ENCODE measurements around the gene FAM186B. TPM values are rescaled to one million over a fixed set of nuclear protein-coding genes. Genes with fewer than 3 reads are reported as not detected.
A peak's percentile ranks its signal among the peaks of the same experiment; 100 is the strongest.
"Not testable (repeated sequence)": the region's sequence is repeated elsewhere in the genome, so short reads cannot be mapped to it uniquely, and the experiment has no call there.

Gene FAM186B, protein sequence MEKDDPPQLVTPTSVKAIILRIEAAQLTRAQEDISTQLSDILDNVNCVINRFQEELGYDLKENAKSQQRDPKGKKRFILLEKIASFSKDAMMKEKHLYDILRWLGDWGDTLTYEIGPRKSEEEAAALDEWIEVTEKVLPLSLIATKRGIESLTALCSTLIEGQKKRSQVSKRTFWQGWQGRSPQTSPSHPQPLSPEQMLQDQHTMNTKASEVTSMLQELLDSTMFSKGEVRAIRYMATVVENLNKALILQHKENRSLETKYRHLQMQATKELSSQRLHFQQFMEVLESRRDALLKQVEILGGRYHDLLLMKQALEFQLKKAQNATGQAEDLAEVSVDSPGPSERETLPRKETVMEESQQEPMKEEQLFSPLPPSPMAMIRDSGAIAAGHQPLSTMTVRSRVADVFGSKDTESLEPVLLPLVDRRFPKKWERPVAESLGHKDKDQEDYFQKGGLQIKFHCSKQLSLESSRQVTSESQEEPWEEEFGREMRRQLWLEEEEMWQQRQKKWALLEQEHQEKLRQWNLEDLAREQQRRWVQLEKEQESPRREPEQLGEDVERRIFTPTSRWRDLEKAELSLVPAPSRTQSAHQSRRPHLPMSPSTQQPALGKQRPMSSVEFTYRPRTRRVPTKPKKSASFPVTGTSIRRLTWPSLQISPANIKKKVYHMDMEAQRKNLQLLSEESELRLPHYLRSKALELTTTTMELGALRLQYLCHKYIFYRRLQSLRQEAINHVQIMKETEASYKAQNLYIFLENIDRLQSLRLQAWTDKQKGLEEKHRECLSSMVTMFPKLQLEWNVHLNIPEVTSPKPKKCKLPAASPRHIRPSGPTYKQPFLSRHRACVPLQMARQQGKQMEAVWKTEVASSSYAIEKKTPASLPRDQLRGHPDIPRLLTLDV
- 0.05 and 0.55 TPM in 2 replicates for total RNA-seq (2014; rRNA removed; shearing (Covaris generic))

DNA sequence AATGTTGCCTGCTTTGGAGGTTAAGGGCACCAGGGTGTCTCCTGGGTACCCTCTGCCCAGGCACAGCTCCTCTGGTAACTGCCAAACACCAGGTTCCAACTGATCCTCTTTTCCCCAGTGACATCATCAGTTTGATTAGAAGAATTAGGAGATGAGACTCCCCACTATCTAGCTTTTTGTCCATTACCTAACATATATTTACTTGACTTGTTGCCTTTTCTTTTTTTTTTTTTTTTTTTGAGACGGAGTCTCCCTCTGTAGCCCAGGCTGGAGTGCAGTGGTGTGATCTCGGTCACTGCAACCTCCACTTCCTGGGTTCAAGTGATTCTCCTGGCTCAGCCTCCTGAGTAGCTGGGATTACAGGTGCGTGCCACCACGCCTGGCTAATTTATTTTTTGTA is at the start of gene FAM186B:
Gene FAM186B, minus strand, starts transcription at position 101 of the 400 bp plus-strand sequence. CDS start 162 bp downstream, outside the sequence.
- DNase-seq (ENCODE audit: low spot score): not testable (repeated sequence)

DNA sequence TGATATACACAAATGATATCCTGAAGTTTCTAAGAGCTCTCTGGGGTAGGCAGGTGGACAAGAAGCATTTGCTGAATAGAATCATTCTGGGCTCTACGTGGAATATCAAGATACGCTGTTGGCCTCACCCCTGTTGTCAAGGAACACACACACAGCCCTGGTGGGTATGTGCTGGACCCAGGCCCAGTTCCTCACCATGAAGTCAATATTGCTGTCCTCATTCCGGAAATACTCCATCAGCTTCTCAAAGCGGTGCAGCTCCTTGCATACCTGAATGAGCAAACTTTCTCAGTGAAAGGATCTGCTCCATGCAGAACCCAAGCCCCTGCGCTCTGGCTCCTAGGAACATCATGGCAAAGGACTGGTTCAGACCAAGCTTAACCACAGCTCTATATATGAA is 49.3 kb upstream of the FAM186B start:
- no peak for DNase-seq (ENCODE audit: low spot score)

DNA sequence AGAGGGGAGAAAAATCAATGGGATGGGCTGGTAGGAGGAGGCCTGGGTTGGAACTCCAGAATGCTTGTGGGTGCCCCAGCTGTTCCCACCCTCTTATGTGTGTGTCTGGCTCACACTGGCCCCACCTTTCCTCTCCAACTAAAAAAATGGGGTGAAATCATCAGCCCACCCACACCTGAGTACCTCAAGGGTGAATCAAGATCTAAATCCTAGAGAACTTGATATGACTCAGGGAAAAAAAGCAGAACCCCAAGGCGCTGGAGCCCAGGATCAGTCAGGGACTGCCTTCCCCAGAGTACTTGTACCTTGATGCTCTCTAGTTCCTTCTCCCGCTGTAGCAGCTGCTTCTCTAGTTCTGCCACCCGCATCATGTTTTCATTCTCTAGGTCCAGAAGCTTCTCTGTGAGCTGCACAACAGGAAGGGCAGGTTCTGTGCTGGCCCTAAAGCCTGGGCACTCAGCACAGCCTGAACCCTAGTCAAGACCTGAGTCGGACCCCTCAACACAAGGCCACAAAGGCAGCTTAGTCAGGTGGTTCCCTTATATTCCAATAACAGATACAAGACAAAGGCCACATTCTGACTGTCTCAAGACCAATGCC is 47.6 kb upstream of the FAM186B start:
- DNase-seq (ENCODE audit: low spot score): no peak

GRCh38 chr12:49651855-49652254 is 46.4 kb upstream of the FAM186B start:
- no peak for DNase-seq (ENCODE audit: low spot score)

- DNase-seq (ENCODE audit: low spot score): no peak
Observed at GRCh38 chr12:49649892-49650291, 44.5 kb upstream of the FAM186B start.

GRCh38 chr12:49649445-49649844 is 44.0 kb upstream of the FAM186B start:
- DNase-seq (ENCODE audit: low spot score): no peak

- no peak for DNase-seq (ENCODE audit: low spot score)
Observed at GRCh38 chr12:49648712-49649003, 43.2 kb upstream of the FAM186B start.

- no peak for DNase-seq (ENCODE audit: low spot score)
Observed at GRCh38 chr12:49647827-49648711, 42.6 kb upstream of the FAM186B start.

DNA sequence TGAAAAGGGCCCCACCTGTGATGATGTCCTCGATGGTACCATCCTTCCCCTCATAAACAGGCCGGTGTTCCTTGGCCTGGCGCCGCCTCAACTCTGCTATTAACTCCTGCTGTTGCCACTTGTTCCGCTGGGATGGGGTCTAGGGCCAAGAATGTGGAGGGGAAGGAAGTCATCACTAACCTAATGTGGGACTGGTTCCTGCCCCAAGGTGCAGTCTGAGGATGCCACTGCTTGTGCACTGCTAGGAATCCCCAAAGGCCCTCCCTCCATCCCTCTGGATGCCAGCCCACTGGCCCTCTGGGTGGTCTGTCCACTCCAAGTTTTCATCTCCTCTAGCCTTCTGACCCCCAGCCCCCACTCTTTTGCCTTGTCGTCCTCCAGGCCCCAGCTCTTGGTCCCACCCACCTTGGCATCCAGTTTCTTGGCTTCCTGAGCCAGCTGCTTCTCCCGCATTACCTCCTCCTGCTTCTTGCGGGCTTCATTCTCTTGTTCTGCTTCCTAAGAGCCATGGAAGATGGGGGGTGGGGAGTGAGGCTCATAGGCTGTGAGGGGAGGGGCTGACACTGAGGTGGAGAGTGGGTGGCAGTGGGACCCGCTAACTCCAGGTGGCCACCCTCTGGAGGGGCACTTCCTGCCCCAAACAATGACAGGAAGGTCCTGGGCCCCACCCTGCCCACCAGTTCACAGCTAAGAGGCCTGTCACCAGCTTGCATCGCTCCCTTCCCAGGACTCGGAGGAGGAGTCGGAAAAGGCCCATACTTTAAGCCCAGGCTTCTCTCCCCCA is 41.6 kb upstream of the FAM186B start:
- no peak for DNase-seq (ENCODE audit: low spot score)

GRCh38 chr12:49646331-49646830 is 40.9 kb upstream of the FAM186B start:
- DNase-seq (ENCODE audit: low spot score): no peak

DNA sequence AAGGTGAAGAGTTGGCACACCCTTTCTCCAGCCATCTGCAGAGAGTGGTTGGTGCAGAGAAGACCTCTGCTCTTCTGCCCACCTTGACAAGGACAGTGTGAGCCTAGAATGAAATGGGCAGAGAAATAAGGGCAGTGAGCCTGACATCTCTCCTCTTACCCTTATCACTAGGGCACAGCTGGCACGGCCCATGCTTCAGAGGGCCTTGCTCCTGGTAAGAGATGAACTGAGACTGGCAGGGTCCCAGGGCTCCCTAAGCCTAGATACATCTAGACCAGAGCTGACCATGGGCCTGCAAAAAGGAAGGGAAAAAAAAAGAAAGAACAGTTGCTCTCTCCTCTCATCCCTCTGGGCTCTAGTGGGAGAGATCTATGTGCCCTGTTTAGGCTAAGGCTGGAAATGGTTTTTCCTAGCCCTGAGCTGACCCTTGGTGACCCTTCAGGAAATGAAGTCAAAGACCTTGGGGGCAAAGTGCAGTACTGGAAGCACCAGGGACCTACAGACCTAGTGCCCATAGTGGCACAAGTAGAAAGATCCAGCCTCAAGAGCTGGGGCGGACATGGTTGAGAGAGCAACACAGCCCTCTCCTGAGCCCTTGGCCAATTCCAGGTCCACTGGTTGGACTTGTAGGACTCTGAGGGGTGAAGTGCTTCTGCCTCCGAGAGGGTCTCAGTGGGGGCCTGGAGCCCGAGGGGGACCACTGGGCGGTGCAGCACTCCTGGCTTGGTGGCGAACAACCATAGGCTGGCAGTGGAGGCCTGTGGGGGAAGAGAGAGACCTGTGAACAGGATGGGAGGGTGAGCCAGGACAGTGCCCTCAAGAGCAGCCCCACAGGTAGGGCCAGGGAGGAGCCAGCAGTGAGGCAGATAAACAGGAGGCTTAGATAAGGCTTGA is 40.0 kb upstream of the FAM186B start:
- no peak for DNase-seq (ENCODE audit: low spot score)

DNA sequence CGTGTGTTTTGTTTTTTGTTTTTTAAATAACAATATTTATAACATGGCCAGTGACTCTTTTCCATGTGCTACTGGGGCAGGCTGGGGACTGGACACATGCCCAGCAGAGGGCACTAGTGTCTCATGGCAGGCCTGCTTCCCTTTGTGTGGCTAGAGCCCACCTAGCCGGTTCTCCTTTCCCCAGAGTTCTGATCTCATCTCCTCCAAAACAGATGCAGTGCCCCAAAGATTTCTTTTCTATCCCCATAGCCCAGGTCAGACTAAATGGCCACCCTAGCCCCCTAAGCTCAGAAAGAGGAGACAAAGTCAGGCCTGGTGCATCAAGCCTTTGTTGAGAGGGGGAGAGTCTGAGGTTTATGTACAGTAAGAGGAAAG is 39.2 kb upstream of the FAM186B start:
- DNase-seq (ENCODE audit: low spot score): peak; percentile 71

- no peak for DNase-seq (ENCODE audit: low spot score)
Observed at GRCh38 chr12:49643961-49644619, 38.7 kb upstream of the FAM186B start.

GRCh38 chr12:49643135-49643534 is 37.7 kb upstream of the FAM186B start:
- no peak for DNase-seq (ENCODE audit: low spot score)

DNA sequence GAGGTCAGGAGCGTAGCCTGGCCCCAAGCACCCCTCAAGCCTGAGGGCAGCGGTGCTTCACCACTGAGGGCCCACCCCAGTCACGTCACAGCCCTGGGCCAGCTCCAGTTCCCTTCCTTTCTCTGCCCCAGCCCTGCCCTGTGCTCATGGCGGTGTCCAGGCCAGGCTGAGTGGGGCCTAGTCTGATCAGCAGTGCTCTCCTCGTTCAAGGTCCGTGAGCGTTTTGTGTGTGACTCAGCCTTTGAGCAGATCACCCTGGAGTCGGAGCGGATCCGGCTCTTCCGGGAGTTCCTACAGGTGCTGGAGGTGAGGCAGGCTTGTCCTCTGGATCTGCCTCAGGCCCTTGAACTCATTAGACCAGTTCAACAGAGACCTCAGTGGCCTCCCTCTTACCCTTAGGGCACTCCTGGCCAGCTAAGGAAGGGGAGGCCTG is 36.9 kb upstream of the FAM186B start:
- DNase-seq (ENCODE audit: low spot score): no peak

GRCh38 chr12:49641748-49642369 is 36.4 kb upstream of the FAM186B start:
- DNase-seq (ENCODE audit: low spot score): no peak

- DNase-seq (ENCODE audit: low spot score): peak; percentile 66
Observed at GRCh38 chr12:49636979-49637755, 31.7 kb upstream of the FAM186B start.

- DNase-seq (ENCODE audit: low spot score): no peak
Observed at GRCh38 chr12:49636574-49636973, 31.1 kb upstream of the FAM186B start.

All from A172 (cell line).